Measurements from ENCODE around the gene EWSR1.

The EWSR1 gene

DNA sequence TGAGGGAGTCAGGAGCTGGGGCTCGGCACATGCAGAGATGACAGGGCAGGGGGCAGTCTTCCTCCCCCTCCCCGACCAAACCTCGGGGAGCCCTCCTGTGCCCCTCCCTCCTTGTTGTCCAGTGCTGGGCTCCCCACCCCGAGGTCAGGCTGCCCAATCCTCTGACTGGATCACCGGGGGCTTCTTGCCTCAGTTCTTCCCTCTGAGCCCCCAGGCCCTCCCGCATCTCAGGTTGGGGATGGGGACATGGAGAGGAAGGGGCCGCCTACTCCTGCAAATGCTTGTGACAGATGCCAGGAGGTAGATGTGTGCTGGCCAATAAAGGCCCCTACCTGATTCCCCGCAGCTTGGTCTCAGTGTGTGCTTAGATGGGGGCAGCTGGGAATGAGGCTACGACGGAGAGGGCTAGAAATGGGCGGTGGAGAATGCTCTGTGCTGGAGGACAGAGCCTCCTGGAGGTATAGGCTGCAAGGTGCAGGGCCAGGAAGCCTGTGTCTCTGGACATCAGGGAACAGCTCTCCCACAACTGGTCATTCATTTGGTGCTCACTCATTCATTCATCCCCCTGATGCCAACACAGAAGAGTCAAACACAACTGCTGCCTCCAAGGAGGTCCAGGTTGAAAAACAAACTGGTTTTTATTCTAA, 8.7 kb upstream of the EWSR1 start:
- no peak overlapping the region for H3K4me3 ChIP-seq (ENCODE audit: low read depth, low read length)
- DNase-seq (ENCODE audit: low read depth) = no peak
- TF ChIP-seq, protein P1, sequence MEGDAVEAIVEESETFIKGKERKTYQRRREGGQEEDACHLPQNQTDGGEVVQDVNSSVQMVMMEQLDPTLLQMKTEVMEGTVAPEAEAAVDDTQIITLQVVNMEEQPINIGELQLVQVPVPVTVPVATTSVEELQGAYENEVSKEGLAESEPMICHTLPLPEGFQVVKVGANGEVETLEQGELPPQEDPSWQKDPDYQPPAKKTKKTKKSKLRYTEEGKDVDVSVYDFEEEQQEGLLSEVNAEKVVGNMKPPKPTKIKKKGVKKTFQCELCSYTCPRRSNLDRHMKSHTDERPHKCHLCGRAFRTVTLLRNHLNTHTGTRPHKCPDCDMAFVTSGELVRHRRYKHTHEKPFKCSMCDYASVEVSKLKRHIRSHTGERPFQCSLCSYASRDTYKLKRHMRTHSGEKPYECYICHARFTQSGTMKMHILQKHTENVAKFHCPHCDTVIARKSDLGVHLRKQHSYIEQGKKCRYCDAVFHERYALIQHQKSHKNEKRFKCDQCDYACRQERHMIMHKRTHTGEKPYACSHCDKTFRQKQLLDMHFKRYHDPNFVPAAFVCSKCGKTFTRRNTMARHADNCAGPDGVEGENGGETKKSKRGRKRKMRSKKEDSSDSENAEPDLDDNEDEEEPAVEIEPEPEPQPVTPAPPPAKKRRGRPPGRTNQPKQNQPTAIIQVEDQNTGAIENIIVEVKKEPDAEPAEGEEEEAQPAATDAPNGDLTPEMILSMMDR (IDR thresholded peaks at IDR 0.05; ENCODE audit: low read depth, low read length, missing control alignments) = peak; percentile 12
- in situ Hi-C loops (cut with HindIII; ENCODE audit: low sequenced_read_pairs) = no loop called here

- no peak overlapping the region for H3K4me3 ChIP-seq (ENCODE audit: low read depth, low read length)
- TF ChIP-seq, protein P1 (IDR thresholded peaks at IDR 0.05; ENCODE audit: low read depth, low read length, missing control alignments) = no peak
- DNase-seq (ENCODE audit: low read depth) = no peak
- in situ Hi-C loops (cut with HindIII; ENCODE audit: low sequenced_read_pairs) = no loop called here
These were observed 8.0 kb upstream of the EWSR1 start for GRCh38 chr22:29260031-29260560.

DNA sequence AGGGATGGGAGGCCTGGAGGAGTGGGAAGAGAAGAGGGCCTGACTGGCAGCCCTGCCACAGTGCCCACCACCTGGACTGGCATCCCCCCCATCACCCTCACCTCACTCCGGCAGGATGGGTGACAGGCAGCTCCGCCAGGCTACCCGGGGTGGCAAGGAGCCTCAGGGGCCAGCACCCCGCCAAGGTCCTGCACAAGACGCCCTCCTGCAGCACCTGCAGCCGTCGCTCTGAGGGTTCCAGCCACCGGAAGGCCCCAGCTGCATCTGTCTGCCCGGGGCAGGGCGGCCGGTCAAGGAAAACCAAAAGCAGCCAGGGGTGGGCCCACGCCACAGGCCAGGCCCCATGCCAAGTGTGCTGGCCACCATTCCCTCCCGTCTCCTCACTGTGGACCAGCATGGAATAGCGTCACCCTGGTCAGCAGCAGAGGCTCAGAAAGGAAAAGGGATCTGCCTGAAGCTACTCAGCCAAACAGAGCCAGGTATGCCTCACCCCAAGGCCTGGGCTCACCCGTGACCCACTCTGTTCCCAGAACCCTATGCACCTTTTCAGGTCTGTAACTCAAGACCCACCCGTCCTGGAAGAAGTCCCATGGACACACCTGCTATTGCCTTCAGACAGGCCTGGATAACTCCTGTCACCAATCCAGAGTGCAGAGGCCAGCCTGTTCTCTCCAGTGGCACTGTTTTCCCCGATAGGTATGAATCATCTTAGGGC, 7.3 kb upstream of the EWSR1 start:
- TF ChIP-seq, protein P1 (IDR thresholded peaks at IDR 0.05; ENCODE audit: low read depth, low read length, missing control alignments) = no peak
- H3K4me3 ChIP-seq (ENCODE audit: low read depth, low read length) = no peak overlapping the region
- in situ Hi-C loops (cut with HindIII; ENCODE audit: low sequenced_read_pairs) = no loop called here
- DNase-seq (ENCODE audit: low read depth) = no peak

DNA sequence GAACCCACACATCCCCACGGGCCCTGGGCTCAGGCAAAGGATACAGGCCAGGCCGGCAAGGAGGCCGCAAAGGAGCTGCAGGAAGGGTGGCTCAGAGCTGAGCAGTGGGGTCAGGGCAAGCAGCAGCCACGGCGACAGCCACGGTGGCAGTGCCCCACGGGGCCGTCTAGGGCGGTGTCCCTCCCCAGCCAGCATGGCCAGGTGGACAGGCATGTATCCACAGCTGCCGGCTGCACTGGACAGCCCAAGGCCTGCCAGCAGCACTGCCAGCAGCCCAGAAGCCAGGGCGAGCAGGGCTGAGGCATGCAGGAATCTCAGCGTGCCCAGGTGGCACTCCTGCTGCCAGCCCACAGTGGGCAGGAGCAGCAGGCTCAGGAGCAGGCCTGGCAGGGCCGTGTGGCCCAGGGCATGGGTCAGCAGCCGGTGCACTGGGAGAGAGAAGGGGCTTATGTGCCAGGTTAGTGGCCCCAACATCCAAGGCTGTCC, 4.2 kb upstream of the EWSR1 start:
- no peak overlapping the region for H3K4me3 ChIP-seq (ENCODE audit: low read depth, low read length)
- in situ Hi-C loops (cut with HindIII; ENCODE audit: low sequenced_read_pairs) = no loop called here
- TF ChIP-seq, protein P1 (IDR thresholded peaks at IDR 0.05; ENCODE audit: low read depth, low read length, missing control alignments) = no peak
- no peak for DNase-seq (ENCODE audit: low read depth)

- TF ChIP-seq, protein P1 (IDR thresholded peaks at IDR 0.05; ENCODE audit: low read depth, low read length, missing control alignments) = no peak
- in situ Hi-C loops (cut with HindIII; ENCODE audit: low sequenced_read_pairs) = no loop called here
These were observed 2.8 kb upstream of the EWSR1 start for GRCh38 chr22:29265305-29265704.

DNA sequence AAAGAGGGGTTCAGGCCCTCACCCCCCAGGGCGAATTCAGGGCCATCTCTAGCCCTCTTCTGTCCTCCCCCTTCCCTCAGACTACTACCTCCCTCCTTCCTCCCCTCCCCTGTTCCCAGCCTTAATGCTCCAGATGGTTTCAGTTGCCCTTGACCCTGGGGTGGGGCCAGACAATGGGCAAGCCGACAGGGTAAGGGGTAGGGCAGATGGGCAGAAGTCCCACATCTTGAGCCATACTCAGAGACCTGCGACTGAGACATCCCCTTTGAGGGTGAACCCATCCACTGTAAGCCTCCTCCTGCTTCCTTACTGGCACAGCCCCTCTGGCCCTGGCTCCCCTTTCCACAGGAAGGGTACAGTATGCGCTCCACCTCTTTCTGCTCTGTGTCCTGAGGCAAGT, 2.1 kb upstream of the EWSR1 start:
- DNase-seq (ENCODE audit: low read depth) = no peak
- no peak overlapping the region for H3K4me3 ChIP-seq (ENCODE audit: low read depth, low read length)
- in situ Hi-C loops (cut with HindIII; ENCODE audit: low sequenced_read_pairs) = no loop called here
- TF ChIP-seq, protein P1 (IDR thresholded peaks at IDR 0.05; ENCODE audit: low read depth, low read length, missing control alignments) = no peak

More at GRCh38 chr22:29265305-29265704, 2.8 kb upstream of the EWSR1 start:
- no peak overlapping the region for H3K4me3 ChIP-seq (ENCODE audit: low read depth, low read length)
- DNase-seq (ENCODE audit: low read depth) = no peak

All from astrocyte of the cerebellum (primary cell).